B cell (primary cell): ENCODE measurements around the gene SOCS2. TPM values are rescaled to one million over a fixed set of nuclear protein-coding genes. Genes with fewer than 3 reads are reported as not detected.

Experiments
- ATAC-seq: fragments of 200-7000 bp; cut with Tn5 transposase; one replicate; pipeline ENCODE4 v1.10.0; 2021; ENCODE audit warnings: low read depth, mild to moderate bottlenecking, moderate number of reproducible peaks, moderate library complexity
- CTCF ChIA-PET: fragments of 350-600 bp; sonication (Branson Sonifier 250); formaldehyde crosslinking; loops from one replicate; lab custom pipeline; 2021; ENCODE audit warnings: antibody characterized with exemption, inconsistent platforms; lab: Charles Lee
- POLR2A ChIA-PET: fragments of 350-600 bp; sonication (Branson Sonifier 250); formaldehyde crosslinking; loops from one replicate; lab custom pipeline; 2021; ENCODE audit warnings: antibody characterized with exemption; lab: Charles Lee
- DNase-seq: peaks from one replicate; pipeline ENCODE4 v3.0.0; 2013
- H2AFZ ChIP-seq: 2 replicates; pipeline ENCODE4 v1.6.1; 2012; ENCODE audit warnings: mild to moderate bottlenecking, low read depth, low read length; ENCODE audit not compliant: insufficient read depth, poor library complexity, severe bottlenecking
- H3K27ac ChIP-seq, 2 donors: 1 replicate in 1 of 2; 2 replicates in 1 of 2; pipeline ENCODE4 v1.5.1; 2012 to 2013; ENCODE audit warnings: low read length in 2 of 2, mild to moderate bottlenecking in 2 of 2, moderate library complexity in 1 of 2
- H3K27me3 ChIP-seq, 4 experiments: fragments of 200-600 bp in 1 of 4; sonication (generic) in 1 of 4; replicated peaks in 1 of 4; 1 replicate in 2 of 4; 2 replicates in 2 of 4; pipeline versions ENCODE4 v1.6.1 to v1.7.0; 2013 to 2016; ENCODE audit warnings: low read length in 3 of 4, mild to moderate bottlenecking in 2 of 4, mixed read lengths in 1 of 4, moderate library complexity in 1 of 4; ENCODE audit not compliant: insufficient read depth in 4 of 4, control insufficient read depth in 3 of 4; ENCODE audit errors: control extremely low read depth in 1 of 4
- H3K36me3 ChIP-seq, 2 experiments: replicated peaks in 1 of 2; 1 replicate in 1 of 2; 2 replicates in 1 of 2; pipeline versions ENCODE4 v1.6.1 to v1.7.1; 2013; ENCODE audit warnings: low read length in 1 of 2; ENCODE audit not compliant: insufficient read depth in 2 of 2, control insufficient read depth in 1 of 2; ENCODE audit errors: control extremely low read depth in 1 of 2, extremely low read depth in 1 of 2
- H3K4me1 ChIP-seq, 2 donors: fragments of 200-600 bp in 1 of 2; sonication (generic) in 1 of 2; 1 replicate in 1 of 2; 2 replicates in 1 of 2; pipeline versions ENCODE4 v1.5.1 to v1.6.1; 2013 to 2017; ENCODE audit warnings: low read length in 2 of 2; ENCODE audit not compliant: control insufficient read depth in 2 of 2, insufficient read depth in 2 of 2
- H3K4me2 ChIP-seq: replicated peaks from 2 replicates; pipeline ENCODE3; 2012; ENCODE audit warnings: mild to moderate bottlenecking, low read depth, low read length; ENCODE audit not compliant: poor library complexity, severe bottlenecking
- H3K4me3 ChIP-seq, 5 experiments: fragments of 200-600 bp in 1 of 5; sonication (generic) in 1 of 5; 1 replicate in 3 of 5; 2 replicates in 2 of 5; pipeline versions ENCODE4 v1.5.1 to v1.7.0; 2011 to 2016; ENCODE audit warnings: low read length in 4 of 5, mild to moderate bottlenecking in 4 of 5, low read depth in 2 of 5, control low read depth in 1 of 5, moderate library complexity in 1 of 5; ENCODE audit not compliant: insufficient read depth in 1 of 5; ENCODE audit errors: control extremely low read depth in 1 of 5, extremely low read depth in 1 of 5
- H3K79me2 ChIP-seq: fragments of 200-600 bp; sonication (generic); one replicate; pipeline ENCODE4 v1.6.0; 2016; ENCODE audit warnings: low read length; ENCODE audit not compliant: control insufficient read depth, insufficient read depth
- H3K9ac ChIP-seq: fragments of 200-600 bp; sonication (generic); 2 replicates; pipeline ENCODE4 v1.6.1; 2017; ENCODE audit warnings: mild to moderate bottlenecking, low read length, moderate library complexity
- H3K9me3 ChIP-seq, 3 donors: one replicate each; pipeline versions ENCODE4 v1.6.1 to v1.7.1; 2013; ENCODE audit warnings: low read length in 2 of 3; ENCODE audit not compliant: control insufficient read depth in 2 of 3, insufficient read depth in 1 of 3; ENCODE audit errors: control extremely low read depth in 1 of 3
- H4K20me1 ChIP-seq: 2 replicates; pipeline ENCODE4 v1.6.0; 2012; ENCODE audit warnings: mild to moderate bottlenecking, low read length; ENCODE audit not compliant: insufficient read depth, control insufficient read depth, poor library complexity, severe bottlenecking
- H3K27ac Mint-ChIP-seq: one replicate; pipeline ENCODE4 v1.8.0; 2021; ENCODE audit warnings: mixed read lengths
- H3K27me3 Mint-ChIP-seq: one replicate; pipeline ENCODE4 v1.8.0; 2021; ENCODE audit warnings: mixed read lengths
- H3K4me1 Mint-ChIP-seq: one replicate; pipeline ENCODE4 v1.8.0; 2021; ENCODE audit warnings: mixed read lengths
- H3K4me3 Mint-ChIP-seq: one replicate; pipeline ENCODE4 v1.8.0; 2021; ENCODE audit warnings: mixed read lengths
- H3K9me3 Mint-ChIP-seq: one replicate; pipeline ENCODE4 v1.8.0; 2022; ENCODE audit warnings: mixed read lengths; ENCODE audit not compliant: insufficient read depth
- CTCF ChIP-seq: fragments of 200-600 bp; IDR thresholded peaks from one replicate; pipeline ENCODE4 v1.8.0; 2022; ENCODE audit warnings: antibody characterized with exemption, mild to moderate bottlenecking
- EZH2 ChIP-seq: IDR thresholded peaks from 2 replicates; pipeline ENCODE4 v1.6.1; 2012; ENCODE audit warnings: borderline replicate concordance, low read depth, mild to moderate bottlenecking, moderate library complexity, low read length; ENCODE audit not compliant: insufficient read depth, poor library complexity, severe bottlenecking
- WGBS: methylation state at CpG from one replicate; pipeline ENCODE4 v1.1.5; 2013; ENCODE audit warnings: missing lambda C conversion rate; ENCODE audit not compliant: insufficient coverage; 5-methylcytosine and 5-hydroxymethylcytosine counted together
- intact Hi-C: fragments of 100-400 bp; cut with micrococcal nuclease; formaldehyde crosslinking; loops from one replicate; pipeline ENCODE4 v1.10.0; 2022
- polyA plus RNA-seq: library from polyadenylated mRNA; depleted of rRNA; stranded (reverse); fragments of >200 nt; gene quantifications from 2 replicates; pipeline ENCODE4 v1.2.3, GENCODE V29; 2012
- total RNA-seq, 2 donors: library from RNA; stranded (reverse); fragments of 120-200 nt in 1 of 2; gene quantifications; 1 replicate in 1 of 2; 2 replicates in 1 of 2; pipeline versions ENCODE4 v1.2.3 to v1.2.4, GENCODE V29; 2013 to 2022

The SOCS2 gene
- total and polyA plus RNA-seq, 2 donors (not counting 1 experiment from before 2014, with no cell fraction given) = 1.3 to 1.6 TPM

DNA sequence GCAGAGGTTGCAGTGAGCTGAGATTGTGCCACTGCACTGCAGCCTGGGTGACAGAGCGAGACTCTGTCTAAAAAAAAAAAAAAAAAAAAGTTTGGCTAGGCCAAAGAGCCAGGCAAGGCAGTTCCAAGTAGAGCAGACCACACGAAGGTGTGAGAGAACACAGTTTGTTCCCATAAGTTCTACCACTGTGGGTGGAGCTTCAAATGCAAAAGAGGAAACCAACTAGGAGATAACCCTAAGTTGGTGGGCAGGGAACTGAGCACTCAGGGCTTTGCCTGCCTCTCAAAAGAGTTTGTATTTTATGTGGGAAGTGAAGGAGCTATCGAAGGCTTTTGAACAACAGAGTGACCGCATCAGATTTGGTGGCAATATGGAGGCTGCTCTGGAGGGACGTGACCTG lies 15.1 kb downstream of the SOCS2 start:
- H3K4me1 Mint-ChIP-seq = peaks cover 12% of the 10 kb centered on the region
- no peak for DNase-seq
- Histone ChIP-seq H3K9me3 (peaks cover 0 to 5% (median 0%) of the 10 kb centered on the region in 3 donors), H3K4me1 (peaks cover 13 to 14% of the 10 kb centered on the region in 2 donors), H4K20me1 (no peaks in the 10 kb centered on the region), H3K36me3 (no peaks in the 10 kb centered on the region), H2AFZ (no peak overlapping the region), H3K4me3 (no peak overlapping the region), H3K27ac (no peak overlapping the region), H3K4me2 (no peak overlapping the region), H3K9ac (no peak overlapping the region), H3K79me2 (no peaks in the 10 kb centered on the region), H3K27me3 (peaks cover 0 to 50% (median 34%) of the 10 kb centered on the region in 4 experiments)
- intact Hi-C loops = no loop called here
- H3K27me3 Mint-ChIP-seq = peaks cover 65% of the 10 kb centered on the region
- POLR2A ChIA-PET = no interaction called here
- TF ChIP-seq CTCF (no peak), EZH2 (no peak)
- H3K9me3 Mint-ChIP-seq = no peaks in the 10 kb centered on the region
- no peak for ATAC-seq
- WGBS = 65% methylated on average over 5 of the region's 5 CpGs
- CTCF ChIA-PET = interaction anchor here (0.7 kb wide), 2 partner anchors 96 to 1930 kb away, joined by 3 to 4 read pairs; no protein-coding TSS in a partner anchor
- H3K4me3 Mint-ChIP-seq = no peak overlapping the region
- H3K27ac Mint-ChIP-seq = no peak overlapping the region

DNA sequence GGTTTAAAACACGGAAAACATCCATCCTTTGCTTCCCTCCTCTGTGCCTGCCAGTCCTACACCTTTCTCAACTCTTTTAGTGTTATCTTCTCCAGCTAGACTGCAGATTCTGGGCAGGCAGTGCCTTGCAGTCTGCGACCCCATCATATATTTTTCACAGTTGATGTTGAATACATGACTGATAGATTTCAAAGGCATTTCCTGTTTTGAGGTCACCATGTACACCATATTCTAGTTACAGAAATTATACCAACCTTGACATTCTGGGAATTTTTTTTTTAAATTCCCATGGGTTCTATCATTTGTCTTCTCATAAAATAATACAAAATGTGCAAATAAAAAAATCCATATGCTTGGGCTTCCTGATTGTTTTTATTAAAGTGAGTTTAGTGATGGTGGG lies 16.6 kb downstream of the SOCS2 start:
- Histone ChIP-seq H3K27me3 (peaks cover 0 to 55% (median 39%) of the 10 kb centered on the region in 4 experiments), H3K9me3 (peaks cover 0 to 5% (median 0%) of the 10 kb centered on the region in 3 donors), H3K4me1 (peaks cover 14 to 15% of the 10 kb centered on the region in 2 donors), H3K27ac (no peak overlapping the region), H3K9ac (no peak overlapping the region), H3K79me2 (no peaks in the 10 kb centered on the region), H4K20me1 (no peaks in the 10 kb centered on the region), H2AFZ (no peak overlapping the region), H3K4me2 (no peak overlapping the region), H3K4me3 (no peak overlapping the region), H3K36me3 (no peaks in the 10 kb centered on the region)
- POLR2A ChIA-PET = no interaction called here
- Mint-ChIP-seq H3K27ac (no peak overlapping the region), H3K27me3 (peaks cover 62% of the 10 kb centered on the region), H3K4me3 (no peak overlapping the region), H3K4me1 (peaks cover 12% of the 10 kb centered on the region), H3K9me3 (no peaks in the 10 kb centered on the region)
- CTCF ChIA-PET = no interaction called here
- ATAC-seq (no peak), DNase-seq (no peak)
- TF ChIP-seq EZH2 (no peak), CTCF (no peak)
- intact Hi-C loops = no loop called here
- 100% methylated on average over 1 of the region's 2 CpGs for WGBS
